Activated naive CD8-positive, alpha-beta T cell treated with anti-CD3 and anti-CD28 coated beads for 36 hours (primary cell): Measurements from ENCODE around the gene APOB. TPM values are rescaled to one million over a fixed set of nuclear protein-coding genes. Genes with fewer than 3 reads are reported as not detected.

ENCODE experiments used
- DNase-seq: peaks from one replicate; pipeline ENCODE4 v3.0.0; 2021
- H3K27ac Mint-ChIP-seq: one replicate; pipeline ENCODE4 v1.8.0; 2022; ENCODE audit warnings: mild to moderate bottlenecking, moderate library complexity, mixed read lengths
- H3K27me3 Mint-ChIP-seq: one replicate; pipeline ENCODE4 v1.8.0; 2022; ENCODE audit warnings: mild to moderate bottlenecking, mixed read lengths
- H3K36me3 Mint-ChIP-seq: one replicate; pipeline ENCODE4 v1.8.0; 2021; ENCODE audit warnings: mild to moderate bottlenecking, mixed read lengths
- H3K4me1 Mint-ChIP-seq: one replicate; pipeline ENCODE4 v1.8.0; 2021; ENCODE audit warnings: mixed read lengths
- H3K4me3 Mint-ChIP-seq: one replicate; pipeline ENCODE4 v1.8.0; 2022; ENCODE audit warnings: mild to moderate bottlenecking, moderate library complexity, mixed read lengths
- H3K9me3 Mint-ChIP-seq: one replicate; pipeline ENCODE4 v1.8.0; 2022; ENCODE audit warnings: mixed read lengths
- total RNA-seq, 2 experiments: library from RNA; stranded (reverse); gene quantifications; one replicate each; pipeline ENCODE4 v1.2.3, GENCODE V29; 2021

Gene APOB
- total RNA-seq, 2 experiments from 2014 or later: not detected

- no peak overlapping the region for H3K4me3 Mint-ChIP-seq
- no peak overlapping the region for H3K27ac Mint-ChIP-seq
- DNase-seq: no peak
- H3K9me3 Mint-ChIP-seq: no peaks in the 10 kb centered on the region
- H3K27me3 Mint-ChIP-seq: peaks cover 5% of the 10 kb centered on the region
- H3K36me3 Mint-ChIP-seq: no peaks in the 10 kb centered on the region
- H3K4me1 Mint-ChIP-seq: no peaks in the 10 kb centered on the region
Observed at GRCh38 chr2:20977520-20978180, 66.2 kb downstream of the APOB start.

GRCh38 chr2:20976527-20976926 is 67.3 kb downstream of the APOB start:
- H3K4me3 Mint-ChIP-seq: no peak overlapping the region
- H3K27me3 Mint-ChIP-seq: peaks cover 4% of the 10 kb centered on the region
- no peak overlapping the region for H3K27ac Mint-ChIP-seq
- H3K4me1 Mint-ChIP-seq: no peaks in the 10 kb centered on the region
- H3K9me3 Mint-ChIP-seq: no peaks in the 10 kb centered on the region
- DNase-seq: no peak
- no peaks in the 10 kb centered on the region for H3K36me3 Mint-ChIP-seq

DNA sequence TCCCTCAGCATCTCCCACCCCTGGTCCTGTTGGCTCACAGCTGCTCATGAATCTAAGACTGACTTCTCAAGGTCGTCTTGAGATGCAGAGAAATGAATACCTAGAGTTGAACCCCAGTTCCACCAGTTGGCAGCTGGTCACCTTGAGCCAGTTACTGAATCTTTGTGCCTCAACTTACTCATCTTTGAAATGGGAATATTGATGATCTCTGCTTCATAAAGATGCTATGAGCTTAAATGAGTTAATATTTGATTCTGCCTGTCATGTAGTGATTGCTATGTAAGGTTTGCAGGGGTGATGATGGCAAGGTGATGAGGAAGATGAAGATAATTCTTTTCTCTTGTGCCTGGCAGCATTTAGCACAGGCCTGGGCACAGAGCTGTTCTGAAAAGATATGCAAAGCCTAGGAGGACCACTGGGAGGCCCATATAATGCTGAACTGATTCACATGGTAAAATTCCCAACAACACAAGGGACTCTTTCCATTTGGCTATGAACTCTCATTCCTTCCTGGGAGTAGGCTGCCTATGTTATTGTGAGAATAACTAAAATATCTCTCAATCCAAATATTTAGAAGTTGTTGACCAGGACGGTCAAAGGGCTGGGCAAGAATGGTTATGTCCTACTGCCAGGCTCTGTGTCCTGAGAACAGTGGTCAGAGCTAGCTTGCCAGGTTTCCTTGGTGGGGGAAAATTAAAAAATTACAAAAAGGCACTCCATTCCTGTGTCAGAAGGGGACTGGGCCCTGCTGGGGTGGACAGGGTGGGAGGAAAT is 70.9 kb downstream of the APOB start:
- Mint-ChIP-seq H3K4me3 (no peak overlapping the region), H3K9me3 (no peaks in the 10 kb centered on the region), H3K27ac (no peak overlapping the region), H3K4me1 (no peaks in the 10 kb centered on the region), H3K36me3 (no peaks in the 10 kb centered on the region), H3K27me3 (peaks cover 4% of the 10 kb centered on the region)
- DNase-seq: no peak

- H3K27me3 Mint-ChIP-seq: peaks cover 8% of the 10 kb centered on the region
- no peak overlapping the region for H3K27ac Mint-ChIP-seq
Observed at GRCh38 chr2:20972110-20972509, 71.8 kb downstream of the APOB start.

GRCh38 chr2:20970068-20970467 is 73.8 kb downstream of the APOB start:
- no peak for DNase-seq
- Mint-ChIP-seq H3K4me3 (no peak overlapping the region), H3K4me1 (no peaks in the 10 kb centered on the region), H3K9me3 (no peaks in the 10 kb centered on the region), H3K36me3 (no peaks in the 10 kb centered on the region), H3K27me3 (peaks cover 9% of the 10 kb centered on the region), H3K27ac (no peak overlapping the region)

More at GRCh38 chr2:20972110-20972509, 71.8 kb downstream of the APOB start:
- no peaks in the 10 kb centered on the region for H3K4me1 Mint-ChIP-seq
- H3K4me3 Mint-ChIP-seq: no peak overlapping the region
- H3K36me3 Mint-ChIP-seq: no peaks in the 10 kb centered on the region
- DNase-seq: no peak
- H3K9me3 Mint-ChIP-seq: no peaks in the 10 kb centered on the region

- H3K9me3 Mint-ChIP-seq: no peaks in the 10 kb centered on the region
Observed at GRCh38 chr2:20966061-20966595, 77.7 kb downstream of the APOB start.

DNA sequence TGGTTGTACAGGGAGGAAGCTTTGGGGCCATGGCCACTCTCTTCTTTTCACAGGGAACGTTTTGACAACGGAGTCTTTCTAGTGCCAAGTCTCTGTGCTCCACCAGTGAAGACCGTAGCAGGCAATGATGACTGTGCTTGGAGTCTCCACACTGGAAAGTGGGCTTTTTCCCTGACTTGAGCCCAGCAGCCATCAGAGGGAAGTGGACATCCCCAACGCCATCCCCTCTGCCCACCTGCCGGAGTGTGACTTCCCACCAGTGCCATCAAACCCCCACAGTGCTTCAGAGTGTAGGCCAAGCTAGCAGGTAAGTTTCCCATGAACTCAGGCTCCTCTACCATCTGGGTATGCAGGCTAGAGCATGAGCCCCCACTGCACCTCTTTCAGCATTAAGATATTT is 78.7 kb downstream of the APOB start:
- Mint-ChIP-seq H3K36me3 (no peaks in the 10 kb centered on the region), H3K4me3 (no peak overlapping the region), H3K27me3 (peaks cover 9% of the 10 kb centered on the region), H3K27ac (no peak overlapping the region), H3K9me3 (no peaks in the 10 kb centered on the region), H3K4me1 (no peaks in the 10 kb centered on the region)
- no peak for DNase-seq

More at GRCh38 chr2:20966061-20966595, 77.7 kb downstream of the APOB start:
- Mint-ChIP-seq H3K36me3 (no peaks in the 10 kb centered on the region), H3K27ac (no peak overlapping the region), H3K4me3 (no peak overlapping the region), H3K4me1 (no peaks in the 10 kb centered on the region), H3K27me3 (peaks cover 9% of the 10 kb centered on the region)
- no peak for DNase-seq

- no peaks in the 10 kb centered on the region for H3K9me3 Mint-ChIP-seq
- no peaks in the 10 kb centered on the region for H3K36me3 Mint-ChIP-seq
- peaks cover 12% of the 10 kb centered on the region for H3K27me3 Mint-ChIP-seq
- H3K27ac Mint-ChIP-seq: no peak overlapping the region
- DNase-seq: no peak
- no peak overlapping the region for H3K4me3 Mint-ChIP-seq
- no peaks in the 10 kb centered on the region for H3K4me1 Mint-ChIP-seq
Observed at GRCh38 chr2:20963867-20964266, 80.0 kb downstream of the APOB start.

DNA sequence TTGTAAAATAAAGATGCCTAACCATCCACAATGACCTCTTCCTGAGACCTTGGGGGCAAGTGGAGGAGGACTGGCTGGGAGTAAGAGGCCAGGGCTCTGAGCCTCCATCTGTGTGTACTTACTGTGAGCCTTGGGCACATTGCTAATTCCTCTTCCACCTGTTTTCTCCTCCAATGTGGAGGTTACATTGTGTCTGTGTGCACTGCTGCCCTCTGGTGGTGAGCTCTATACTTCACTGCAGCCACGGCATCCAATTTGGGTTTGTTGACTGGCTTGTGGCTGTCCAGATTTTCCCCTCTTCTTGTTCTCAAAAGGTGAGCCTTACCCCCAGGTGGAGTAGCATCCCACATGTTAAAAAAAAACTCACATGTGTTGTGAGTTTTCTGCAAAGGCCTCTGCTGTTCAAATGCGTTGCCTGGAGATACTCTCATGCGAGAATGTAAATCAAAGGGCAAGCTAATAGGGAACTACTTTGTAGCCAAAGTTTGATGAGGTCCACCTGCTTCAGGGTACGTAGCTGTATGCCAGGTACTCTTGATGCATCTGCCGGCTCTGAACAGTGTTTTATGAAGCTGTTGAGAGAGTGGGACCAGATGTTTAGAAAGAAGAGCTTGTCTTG is 80.8 kb downstream of the APOB start:
- no peaks in the 10 kb centered on the region for H3K36me3 Mint-ChIP-seq
- H3K9me3 Mint-ChIP-seq: no peaks in the 10 kb centered on the region
- no peaks in the 10 kb centered on the region for H3K4me1 Mint-ChIP-seq
- H3K27ac Mint-ChIP-seq: no peak overlapping the region
- DNase-seq: peak; percentile 50
- H3K27me3 Mint-ChIP-seq: peaks cover 14% of the 10 kb centered on the region
- no peak overlapping the region for H3K4me3 Mint-ChIP-seq

DNA sequence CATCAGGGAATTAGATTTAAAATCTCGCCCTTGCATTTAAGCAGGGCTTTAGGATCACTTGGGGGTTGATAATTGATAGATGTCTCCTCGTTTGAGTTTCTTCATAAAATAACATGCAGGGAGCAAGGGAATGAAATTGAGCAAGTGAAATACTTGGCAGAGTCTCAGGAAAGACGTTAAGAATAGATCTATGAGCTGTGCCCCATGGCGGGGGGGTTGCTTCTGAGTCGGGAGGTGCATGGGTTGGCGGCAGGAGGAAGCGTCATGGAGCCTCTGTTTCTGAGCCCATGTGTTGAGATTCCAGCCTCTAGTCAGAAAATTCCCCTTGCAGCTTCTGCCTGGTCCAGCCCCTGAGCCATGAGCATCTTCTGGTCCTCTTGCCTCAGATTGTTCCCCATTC is 82.0 kb downstream of the APOB start:
- Mint-ChIP-seq H3K4me1 (no peaks in the 10 kb centered on the region), H3K27me3 (peaks cover 9% of the 10 kb centered on the region), H3K36me3 (no peaks in the 10 kb centered on the region), H3K27ac (no peak overlapping the region), H3K9me3 (no peaks in the 10 kb centered on the region), H3K4me3 (no peak overlapping the region)
- no peak for DNase-seq

GRCh38 chr2:20960003-20960402 is 83.9 kb downstream of the APOB start:
- H3K9me3 Mint-ChIP-seq: no peaks in the 10 kb centered on the region

GRCh38 chr2:20959252-20959651 is 84.6 kb downstream of the APOB start:
- Mint-ChIP-seq H3K9me3 (no peaks in the 10 kb centered on the region), H3K4me1 (no peaks in the 10 kb centered on the region), H3K4me3 (no peak overlapping the region), H3K27ac (no peak overlapping the region), H3K36me3 (no peaks in the 10 kb centered on the region), H3K27me3 (peaks cover 9% of the 10 kb centered on the region)
- DNase-seq: no peak

More at GRCh38 chr2:20960003-20960402, 83.9 kb downstream of the APOB start:
- Mint-ChIP-seq H3K36me3 (no peaks in the 10 kb centered on the region), H3K27ac (no peak overlapping the region), H3K4me3 (no peak overlapping the region), H3K27me3 (peaks cover 9% of the 10 kb centered on the region), H3K4me1 (no peaks in the 10 kb centered on the region)
- no peak for DNase-seq

DNA sequence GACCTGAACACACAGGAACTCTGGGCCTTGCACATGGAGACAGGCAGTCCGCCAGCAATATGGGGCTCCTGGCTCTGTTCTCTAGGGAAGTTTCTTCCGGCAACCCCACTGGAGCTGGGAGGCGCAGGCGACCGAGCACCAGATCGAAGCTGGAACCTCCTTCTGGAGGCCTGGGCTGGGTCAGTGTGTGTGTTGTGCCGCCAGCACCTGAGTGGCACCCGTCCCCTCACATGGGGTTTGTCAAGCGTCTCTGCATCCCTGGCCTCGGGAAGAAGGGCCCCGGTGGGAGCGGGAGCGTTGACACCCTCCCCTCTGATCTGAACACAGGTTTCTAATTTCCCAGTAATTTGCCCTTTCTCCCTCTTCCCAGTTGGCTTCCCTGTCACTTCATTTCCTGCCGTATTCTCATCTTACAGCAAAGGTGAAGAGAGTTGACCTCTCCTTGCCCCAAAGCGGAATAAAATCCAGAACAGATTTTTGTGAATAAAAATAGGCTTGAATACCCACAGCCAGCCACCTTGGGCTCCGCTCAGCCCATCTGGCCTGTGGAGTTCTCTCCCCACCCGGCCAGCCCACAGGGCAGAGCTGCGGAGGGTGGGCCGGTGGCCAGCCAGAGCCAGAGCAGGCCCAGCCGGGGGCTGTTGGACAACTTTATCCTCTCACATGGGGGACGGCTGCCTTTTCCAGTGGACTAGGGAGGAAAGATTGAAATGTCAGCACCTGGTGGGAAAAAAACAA is 85.9 kb downstream of the APOB start:
- H3K27ac Mint-ChIP-seq: no peak overlapping the region
- H3K9me3 Mint-ChIP-seq: no peaks in the 10 kb centered on the region
- no peaks in the 10 kb centered on the region for H3K36me3 Mint-ChIP-seq
- DNase-seq: no peak
- peaks cover 9% of the 10 kb centered on the region for H3K27me3 Mint-ChIP-seq
- no peak overlapping the region for H3K4me3 Mint-ChIP-seq
- no peaks in the 10 kb centered on the region for H3K4me1 Mint-ChIP-seq

GRCh38 chr2:20955277-20956026 is 88.4 kb downstream of the APOB start:
- no peak overlapping the region for H3K27ac Mint-ChIP-seq
- no peak for DNase-seq
- no peaks in the 10 kb centered on the region for H3K4me1 Mint-ChIP-seq
- H3K36me3 Mint-ChIP-seq: no peaks in the 10 kb centered on the region
- H3K27me3 Mint-ChIP-seq: peaks cover 6% of the 10 kb centered on the region
- no peaks in the 10 kb centered on the region for H3K9me3 Mint-ChIP-seq
- H3K4me3 Mint-ChIP-seq: no peak overlapping the region
